Astrocyte (in vitro differentiated cells and primary cell): Measurements from ENCODE around the gene SGCE. TPM values are rescaled to one million over a fixed set of nuclear protein-coding genes. Genes with fewer than 3 reads are reported as not detected.

Source experiments
- DNase-seq: peaks from one replicate; pipeline ENCODE4 v3.0.0-alpha.2; 2010; ENCODE audit warnings: low read depth
- FAIRE-seq: peaks from 2 replicates; lab custom pipeline; 2011; peaks lifted over from hg19 to GRCh38; lab: Jason Lieb, UNC
- H2AFZ ChIP-seq: 2 replicates; pipeline ENCODE4 v1.6.0; 2012; ENCODE audit warnings: low read depth, low read length, inconsistent platforms
- H3K27ac ChIP-seq: 2 replicates; pipeline ENCODE4 v1.5.1; 2011; ENCODE audit warnings: low read depth, low read length, inconsistent platforms
- H3K27me3 ChIP-seq: 2 replicates; pipeline ENCODE4 v1.6.0; 2011; ENCODE audit warnings: low read length, inconsistent platforms; ENCODE audit not compliant: insufficient read depth
- H3K36me3 ChIP-seq: 2 replicates; pipeline ENCODE4 v1.5.1; 2011; ENCODE audit warnings: low read length, inconsistent platforms; ENCODE audit not compliant: insufficient read depth
- H3K4me1 ChIP-seq: 2 replicates; pipeline ENCODE4 v1.5.1; 2011; ENCODE audit warnings: low read length, inconsistent platforms; ENCODE audit not compliant: insufficient read depth
- H3K4me2 ChIP-seq: 2 replicates; pipeline ENCODE4 v1.6.0; 2012; ENCODE audit warnings: low read length, inconsistent platforms
- H3K4me3 ChIP-seq: 2 replicates; pipeline ENCODE4 v1.5.1; 2011; ENCODE audit warnings: low read depth, mild to moderate bottlenecking, low read length, inconsistent platforms; ENCODE audit not compliant: insufficient read depth
- H3K79me2 ChIP-seq: 2 replicates; pipeline ENCODE4 v1.6.0; 2012; ENCODE audit warnings: mild to moderate bottlenecking, low read length, inconsistent platforms; ENCODE audit not compliant: insufficient read depth
- H3K9ac ChIP-seq: 2 replicates; pipeline ENCODE4 v1.6.0; 2012; ENCODE audit warnings: mild to moderate bottlenecking, low read length, inconsistent platforms
- H3K9me3 ChIP-seq: 2 replicates; pipeline ENCODE4 v1.5.1; 2012; ENCODE audit warnings: low read depth, mild to moderate bottlenecking, low read length, inconsistent platforms; ENCODE audit not compliant: insufficient read depth
- H4K20me1 ChIP-seq: 2 replicates; pipeline ENCODE4 v1.6.0; 2012; ENCODE audit warnings: low read length, inconsistent platforms; ENCODE audit not compliant: insufficient read depth
- H3K27ac Mint-ChIP-seq: one replicate; pipeline ENCODE4 v1.8.0; 2021; ENCODE audit warnings: mild to moderate bottlenecking, mixed read lengths; ENCODE audit not compliant: unreplicated experiment
- H3K27me3 Mint-ChIP-seq: one replicate; pipeline ENCODE4 v1.8.0; 2021; ENCODE audit warnings: low read depth, mixed read lengths; ENCODE audit not compliant: unreplicated experiment
- H3K36me3 Mint-ChIP-seq: one replicate; pipeline ENCODE4 v1.8.0; 2021; ENCODE audit warnings: low read depth, mixed read lengths; ENCODE audit not compliant: unreplicated experiment
- H3K4me1 Mint-ChIP-seq: one replicate; pipeline ENCODE4 v1.8.0; 2021; ENCODE audit warnings: low read depth, mixed read lengths; ENCODE audit not compliant: unreplicated experiment
- H3K4me3 Mint-ChIP-seq: one replicate; pipeline ENCODE4 v1.8.0; 2021; ENCODE audit warnings: mild to moderate bottlenecking, moderate library complexity, mixed read lengths; ENCODE audit not compliant: unreplicated experiment
- H3K9me3 Mint-ChIP-seq: one replicate; pipeline ENCODE4 v1.8.0; 2021; ENCODE audit warnings: mild to moderate bottlenecking, mixed read lengths; ENCODE audit not compliant: unreplicated experiment
- CTCF ChIP-seq: IDR thresholded peaks from 2 replicates; pipeline ENCODE4 v1.5.1; 2011; ENCODE audit warnings: low read depth, mild to moderate bottlenecking, inconsistent platforms, low read length, moderate library complexity; ENCODE audit not compliant: insufficient read depth
- EZH2 ChIP-seq: IDR thresholded peaks from 2 replicates; pipeline ENCODE4 v1.6.1; 2012; ENCODE audit warnings: mild to moderate bottlenecking, low read length, inconsistent platforms; ENCODE audit not compliant: insufficient read depth
- total RNA-seq: library from RNA; stranded (reverse); gene quantifications from 2 replicates; pipeline ENCODE4 v1.2.1, GENCODE V29; 2021

The SGCE gene
- total RNA-seq, 1 donor from 2014 or later, result 33.4 TPM

- Mint-ChIP-seq H3K9me3 (no peaks in the 10 kb centered on the region), H3K27ac (no peak overlapping the region)
- no peak for FAIRE-seq
Observed at GRCh38 chr7:94643771-94644545, 12.0 kb downstream of the SGCE start.

GRCh38 chr7:94642838-94643653, 12.9 kb downstream of the SGCE start:
- no peak overlapping the region for H3K4me2 ChIP-seq
- no peaks in the 10 kb centered on the region for H3K27me3 ChIP-seq
- no peak overlapping the region for H2AFZ ChIP-seq
- H3K79me2 ChIP-seq, result peaks cover 29% of the 10 kb centered on the region
- Mint-ChIP-seq H3K27ac (no peak overlapping the region), H3K27me3 (no peaks in the 10 kb centered on the region), H3K9me3 (no peaks in the 10 kb centered on the region), H3K4me1 (peaks cover 8% of the 10 kb centered on the region), H3K4me3 (no peak overlapping the region), H3K36me3 (peaks cover 1% of the 10 kb centered on the region)
- FAIRE-seq, result no peak
- no peaks in the 10 kb centered on the region for H3K9me3 ChIP-seq
- peaks cover 10% of the 10 kb centered on the region for H4K20me1 ChIP-seq
- H3K27ac ChIP-seq, result no peak overlapping the region
- no peak overlapping the region for H3K9ac ChIP-seq
- DNase-seq, result no peak
- no peaks in the 10 kb centered on the region for H3K36me3 ChIP-seq
- no peak overlapping the region for H3K4me3 ChIP-seq
- no peaks in the 10 kb centered on the region for H3K4me1 ChIP-seq
- no peak for TF ChIP-seq EZH2
- no peak for TF ChIP-seq CTCF

More at GRCh38 chr7:94643771-94644545, 12.0 kb downstream of the SGCE start:
- H3K4me1 ChIP-seq, result no peaks in the 10 kb centered on the region
- no peak overlapping the region for H3K4me2 ChIP-seq
- H3K27me3 ChIP-seq, result no peaks in the 10 kb centered on the region
- H3K27ac ChIP-seq, result no peak overlapping the region
- H3K4me3 Mint-ChIP-seq, result no peak overlapping the region
- H3K27me3 Mint-ChIP-seq, result no peaks in the 10 kb centered on the region
- no peaks in the 10 kb centered on the region for H3K36me3 ChIP-seq
- H3K9me3 ChIP-seq, result no peaks in the 10 kb centered on the region
- no peak overlapping the region for H2AFZ ChIP-seq
- peaks cover 36% of the 10 kb centered on the region for H3K79me2 ChIP-seq
- H3K4me1 Mint-ChIP-seq, result peaks cover 8% of the 10 kb centered on the region
- peaks cover 10% of the 10 kb centered on the region for H4K20me1 ChIP-seq
- DNase-seq, result peak; percentile 40
- no peak overlapping the region for H3K4me3 ChIP-seq
- H3K36me3 Mint-ChIP-seq, result no peaks in the 10 kb centered on the region
- TF ChIP-seq CTCF, result no peak
- no peak for TF ChIP-seq EZH2
- no peak overlapping the region for H3K9ac ChIP-seq
